Liver (tissue), 3 donors: ENCODE data around the gene PAMR1.

ENCODE experiments used
- RAD21 ChIP-seq, 2 donors: IDR thresholded peaks; 2 replicates each; pipeline ENCODE4 v1.6.1; 2016; ENCODE audit warnings: antibody characterized with exemption in 2 of 2, mild to moderate bottlenecking in 2 of 2
- RXRA ChIP-seq, 2 donors: IDR thresholded peaks; 2 replicates each; pipeline ENCODE4 v1.6.1; 2017 to 2018; ENCODE audit warnings: antibody characterized with exemption in 2 of 2, mild to moderate bottlenecking in 1 of 2
- SP1 ChIP-seq: IDR thresholded peaks from 2 replicates; pipeline ENCODE4 v1.6.1; 2018; ENCODE audit warnings: antibody characterized with exemption, mild to moderate bottlenecking
- TAF1 ChIP-seq: conservative IDR thresholded peaks from 2 replicates; pipeline ENCODE4 v1.6.1; 2016; ENCODE audit warnings: antibody characterized with exemption, mild to moderate bottlenecking
- TF ChIP-seq, protein P1 (sequence below): fragments of 150-350 bp; IDR thresholded peaks from 2 replicates; pipeline ENCODE4 v1.5.1; 2017; ENCODE audit warnings: improper control_type of control experiment, low read depth, low read length; ENCODE audit not compliant: missing input control
- TF ChIP-seq, protein P2 (sequence below): IDR thresholded peaks from 2 replicates; pipeline ENCODE4 v1.6.1; 2016; ENCODE audit warnings: antibody characterized with exemption
- TF ChIP-seq, protein P3 (sequence below): IDR thresholded peaks from 2 replicates; pipeline ENCODE4 v1.6.1; 2016; ENCODE audit warnings: antibody characterized with exemption
- TF ChIP-seq, protein P4 (sequence below): IDR thresholded peaks from 2 replicates; pipeline ENCODE4 v1.6.1; 2016; ENCODE audit warnings: antibody characterized with exemption, mild to moderate bottlenecking
- donor health status: healthy.
- donor health status: healthy.

DNA sequence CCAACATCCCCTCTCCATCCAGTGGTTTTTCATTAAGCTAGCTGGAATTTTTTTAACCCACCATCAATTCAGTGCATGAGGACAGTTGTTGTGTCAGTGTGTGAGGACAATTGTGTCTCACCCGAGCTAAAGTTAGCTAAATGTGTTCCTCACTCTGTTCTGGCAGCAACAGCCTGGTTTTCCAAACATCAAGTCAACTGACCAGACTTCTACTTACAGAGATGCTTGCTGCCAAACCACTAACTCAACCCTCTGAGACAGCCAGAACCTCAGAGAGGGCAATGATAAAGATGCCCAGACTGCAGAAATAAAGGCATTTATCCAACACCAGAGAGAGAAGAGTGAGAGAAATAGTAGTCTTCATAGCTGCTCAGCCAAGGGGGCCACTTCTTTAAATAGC, 6.7 kb downstream of the PAMR1 start:
- TF ChIP-seq RXRA (IDR thresholded peaks at IDR 0.05) (no peak), RAD21 (IDR thresholded peaks at IDR 0.05) (no peak), TAF1 (no peak), SP1 (no peak)
- TF ChIP-seq, protein P1, sequence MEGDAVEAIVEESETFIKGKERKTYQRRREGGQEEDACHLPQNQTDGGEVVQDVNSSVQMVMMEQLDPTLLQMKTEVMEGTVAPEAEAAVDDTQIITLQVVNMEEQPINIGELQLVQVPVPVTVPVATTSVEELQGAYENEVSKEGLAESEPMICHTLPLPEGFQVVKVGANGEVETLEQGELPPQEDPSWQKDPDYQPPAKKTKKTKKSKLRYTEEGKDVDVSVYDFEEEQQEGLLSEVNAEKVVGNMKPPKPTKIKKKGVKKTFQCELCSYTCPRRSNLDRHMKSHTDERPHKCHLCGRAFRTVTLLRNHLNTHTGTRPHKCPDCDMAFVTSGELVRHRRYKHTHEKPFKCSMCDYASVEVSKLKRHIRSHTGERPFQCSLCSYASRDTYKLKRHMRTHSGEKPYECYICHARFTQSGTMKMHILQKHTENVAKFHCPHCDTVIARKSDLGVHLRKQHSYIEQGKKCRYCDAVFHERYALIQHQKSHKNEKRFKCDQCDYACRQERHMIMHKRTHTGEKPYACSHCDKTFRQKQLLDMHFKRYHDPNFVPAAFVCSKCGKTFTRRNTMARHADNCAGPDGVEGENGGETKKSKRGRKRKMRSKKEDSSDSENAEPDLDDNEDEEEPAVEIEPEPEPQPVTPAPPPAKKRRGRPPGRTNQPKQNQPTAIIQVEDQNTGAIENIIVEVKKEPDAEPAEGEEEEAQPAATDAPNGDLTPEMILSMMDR = no peak
- TF ChIP-seq, protein P2, sequence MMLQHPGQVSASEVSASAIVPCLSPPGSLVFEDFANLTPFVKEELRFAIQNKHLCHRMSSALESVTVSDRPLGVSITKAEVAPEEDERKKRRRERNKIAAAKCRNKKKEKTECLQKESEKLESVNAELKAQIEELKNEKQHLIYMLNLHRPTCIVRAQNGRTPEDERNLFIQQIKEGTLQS = no peak
- TF ChIP-seq, protein P3, sequence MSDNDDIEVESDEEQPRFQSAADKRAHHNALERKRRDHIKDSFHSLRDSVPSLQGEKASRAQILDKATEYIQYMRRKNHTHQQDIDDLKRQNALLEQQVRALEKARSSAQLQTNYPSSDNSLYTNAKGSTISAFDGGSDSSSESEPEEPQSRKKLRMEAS = no peak
- TF ChIP-seq, protein P4, sequence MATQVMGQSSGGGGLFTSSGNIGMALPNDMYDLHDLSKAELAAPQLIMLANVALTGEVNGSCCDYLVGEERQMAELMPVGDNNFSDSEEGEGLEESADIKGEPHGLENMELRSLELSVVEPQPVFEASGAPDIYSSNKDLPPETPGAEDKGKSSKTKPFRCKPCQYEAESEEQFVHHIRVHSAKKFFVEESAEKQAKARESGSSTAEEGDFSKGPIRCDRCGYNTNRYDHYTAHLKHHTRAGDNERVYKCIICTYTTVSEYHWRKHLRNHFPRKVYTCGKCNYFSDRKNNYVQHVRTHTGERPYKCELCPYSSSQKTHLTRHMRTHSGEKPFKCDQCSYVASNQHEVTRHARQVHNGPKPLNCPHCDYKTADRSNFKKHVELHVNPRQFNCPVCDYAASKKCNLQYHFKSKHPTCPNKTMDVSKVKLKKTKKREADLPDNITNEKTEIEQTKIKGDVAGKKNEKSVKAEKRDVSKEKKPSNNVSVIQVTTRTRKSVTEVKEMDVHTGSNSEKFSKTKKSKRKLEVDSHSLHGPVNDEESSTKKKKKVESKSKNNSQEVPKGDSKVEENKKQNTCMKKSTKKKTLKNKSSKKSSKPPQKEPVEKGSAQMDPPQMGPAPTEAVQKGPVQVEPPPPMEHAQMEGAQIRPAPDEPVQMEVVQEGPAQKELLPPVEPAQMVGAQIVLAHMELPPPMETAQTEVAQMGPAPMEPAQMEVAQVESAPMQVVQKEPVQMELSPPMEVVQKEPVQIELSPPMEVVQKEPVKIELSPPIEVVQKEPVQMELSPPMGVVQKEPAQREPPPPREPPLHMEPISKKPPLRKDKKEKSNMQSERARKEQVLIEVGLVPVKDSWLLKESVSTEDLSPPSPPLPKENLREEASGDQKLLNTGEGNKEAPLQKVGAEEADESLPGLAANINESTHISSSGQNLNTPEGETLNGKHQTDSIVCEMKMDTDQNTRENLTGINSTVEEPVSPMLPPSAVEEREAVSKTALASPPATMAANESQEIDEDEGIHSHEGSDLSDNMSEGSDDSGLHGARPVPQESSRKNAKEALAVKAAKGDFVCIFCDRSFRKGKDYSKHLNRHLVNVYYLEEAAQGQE = no peak
